Measurements from ENCODE around the gene PCDHB15.
A peak's percentile ranks its signal among the peaks of the same experiment; 100 is the strongest.
"Not testable (repeated sequence)": the region's sequence is repeated elsewhere in the genome, so short reads cannot be mapped to it uniquely, and the experiment has no call there.

The PCDHB15 gene

GRCh38 chr5:141247434-141247833, 2.2 kb downstream of the PCDHB15 start:
- no CpG with 5 or more reads among the region's 34 CpGs for WGBS, 2 donors (ENCODE audit: extremely low coverage in 2 of 2, insufficient read length in 2 of 2, insufficient replicate concordance in 1 of 2)
- not testable (repeated sequence) for H2BK12ac ChIP-seq (ENCODE audit: low read length); H2BK15ac ChIP-seq (ENCODE audit: low read length); DNase-seq (ENCODE audit: low spot score); H2AK5ac ChIP-seq (ENCODE audit: low read depth, low read length); H4K91ac ChIP-seq (ENCODE audit: low read depth, low read length, poor library complexity); H3K27me3 ChIP-seq (ENCODE audit: control insufficient read depth in 3 of 3, insufficient read depth in 3 of 3, low read depth in 1 of 3, low read length in 3 of 3); H3K4me2 ChIP-seq (ENCODE audit: insufficient read depth, low read length, poor library complexity, severe bottlenecking); H2BK5ac ChIP-seq (ENCODE audit: low read length); H2BK120ac ChIP-seq (ENCODE audit: low read depth, low read length); H3K4me1 ChIP-seq (ENCODE audit: control insufficient read depth in 2 of 2, insufficient read depth in 1 of 2, low read depth in 1 of 2, low read length in 2 of 2); H3K4ac ChIP-seq (ENCODE audit: low read length); H3K14ac ChIP-seq (ENCODE audit: low read length); H3K9ac ChIP-seq (ENCODE audit: low read depth, low read length, poor library complexity); H3K18ac ChIP-seq (ENCODE audit: low read length); H4K8ac ChIP-seq (ENCODE audit: low read depth, low read length); H2AFZ ChIP-seq (ENCODE audit: low read length); H3K27ac ChIP-seq (replicated peaks; ENCODE audit: low read length); H3K23ac ChIP-seq (ENCODE audit: low read depth, low read length, poor library complexity); H3K79me1 ChIP-seq (ENCODE audit: low read depth, low read length)
- peak overlapping the region in 1 of 2 donors; percentile 55 for H3K4me3 ChIP-seq (ENCODE audit: low read length in 2 of 2)
- peaks cover 5 to 11% of the 10 kb centered on the region in 2 donors for H3K36me3 ChIP-seq (replicated peaks in 1 of 2; ENCODE audit: control insufficient read depth in 2 of 2, insufficient read depth in 2 of 2, low read length in 2 of 2)
- H3K9me3 ChIP-seq (replicated peaks in 1 of 2; ENCODE audit: control insufficient read depth in 2 of 2, insufficient read depth in 1 of 2, low read depth in 1 of 2, low read length in 2 of 2): peaks cover 19 to 55% of the 10 kb centered on the region in 2 donors

- Histone ChIP-seq H2BK120ac (ENCODE audit: low read depth, low read length) (no peak overlapping the region), H2AFZ (ENCODE audit: low read length) (no peak overlapping the region), H3K14ac (ENCODE audit: low read length) (no peak overlapping the region), H3K18ac (ENCODE audit: low read length) (no peak overlapping the region), H3K4ac (ENCODE audit: low read length) (no peak overlapping the region), H4K91ac (ENCODE audit: low read depth, low read length, poor library complexity) (no peak overlapping the region), H3K9me3 (replicated peaks in 1 of 2; ENCODE audit: control insufficient read depth in 2 of 2, insufficient read depth in 1 of 2, low read depth in 1 of 2, low read length in 2 of 2) (peaks cover 14 to 62% of the 10 kb centered on the region in 2 donors), H3K23ac (ENCODE audit: low read depth, low read length, poor library complexity) (no peak overlapping the region), H2AK5ac (ENCODE audit: low read depth, low read length) (no peak overlapping the region), H3K27ac (replicated peaks; ENCODE audit: low read length) (no peak overlapping the region), H3K4me2 (ENCODE audit: insufficient read depth, low read length, poor library complexity, severe bottlenecking) (no peak overlapping the region), H2BK15ac (ENCODE audit: low read length) (no peak overlapping the region), H3K4me1 (ENCODE audit: control insufficient read depth in 2 of 2, insufficient read depth in 1 of 2, low read depth in 1 of 2, low read length in 2 of 2) (no peaks in the 10 kb centered on the region), H3K9ac (ENCODE audit: low read depth, low read length, poor library complexity) (no peak overlapping the region), H2BK5ac (ENCODE audit: low read length) (no peak overlapping the region), H4K8ac (ENCODE audit: low read depth, low read length) (no peak overlapping the region), H3K27me3 (ENCODE audit: control insufficient read depth in 3 of 3, insufficient read depth in 3 of 3, low read depth in 1 of 3, low read length in 3 of 3) (no peaks in the 10 kb centered on the region), H3K4me3 (ENCODE audit: low read length in 2 of 2) (no peak overlapping the region), H3K79me1 (ENCODE audit: low read depth, low read length) (no peaks in the 10 kb centered on the region), H2BK12ac (ENCODE audit: low read length) (no peak overlapping the region), H3K36me3 (replicated peaks in 1 of 2; ENCODE audit: control insufficient read depth in 2 of 2, insufficient read depth in 2 of 2, low read length in 2 of 2) (peaks cover 5 to 11% of the 10 kb centered on the region in 2 donors)
- no peak for DNase-seq (ENCODE audit: low spot score)
Observed at GRCh38 chr5:141250576-141250975, 5.4 kb downstream of the PCDHB15 start.

- Histone ChIP-seq H3K4me2 (ENCODE audit: insufficient read depth, low read length, poor library complexity, severe bottlenecking) (no peak overlapping the region), H3K27ac (replicated peaks; ENCODE audit: low read length) (no peak overlapping the region), H2BK15ac (ENCODE audit: low read length) (no peak overlapping the region), H2BK120ac (ENCODE audit: low read depth, low read length) (no peak overlapping the region), H2AK5ac (ENCODE audit: low read depth, low read length) (no peak overlapping the region), H3K4ac (ENCODE audit: low read length) (no peak overlapping the region), H3K4me3 (ENCODE audit: low read length in 2 of 2) (no peak overlapping the region), H4K8ac (ENCODE audit: low read depth, low read length) (no peak overlapping the region), H2BK12ac (ENCODE audit: low read length) (no peak overlapping the region), H3K18ac (ENCODE audit: low read length) (no peak overlapping the region), H3K79me1 (ENCODE audit: low read depth, low read length) (no peaks in the 10 kb centered on the region), H4K91ac (ENCODE audit: low read depth, low read length, poor library complexity) (no peak overlapping the region), H2BK5ac (ENCODE audit: low read length) (no peak overlapping the region), H3K14ac (ENCODE audit: low read length) (no peak overlapping the region), H2AFZ (ENCODE audit: low read length) (no peak overlapping the region), H3K36me3 (replicated peaks in 1 of 2; ENCODE audit: control insufficient read depth in 2 of 2, insufficient read depth in 2 of 2, low read length in 2 of 2) (no peaks in the 10 kb centered on the region), H3K9me3 (replicated peaks in 1 of 2; ENCODE audit: control insufficient read depth in 2 of 2, insufficient read depth in 1 of 2, low read depth in 1 of 2, low read length in 2 of 2) (peaks cover 14 to 81% of the 10 kb centered on the region in 2 donors), H3K9ac (ENCODE audit: low read depth, low read length, poor library complexity) (no peak overlapping the region), H3K4me1 (ENCODE audit: control insufficient read depth in 2 of 2, insufficient read depth in 1 of 2, low read depth in 1 of 2, low read length in 2 of 2) (no peaks in the 10 kb centered on the region), H3K23ac (ENCODE audit: low read depth, low read length, poor library complexity) (no peak overlapping the region), H3K27me3 (ENCODE audit: control insufficient read depth in 3 of 3, insufficient read depth in 3 of 3, low read depth in 1 of 3, low read length in 3 of 3) (no peaks in the 10 kb centered on the region)
- no peak for DNase-seq (ENCODE audit: low spot score)
Observed at GRCh38 chr5:141258464-141258863, 13.3 kb downstream of the PCDHB15 start.

GRCh38 chr5:141258948-141259347, 13.8 kb downstream of the PCDHB15 start:
- H2BK12ac ChIP-seq (ENCODE audit: low read length): no peak overlapping the region
- no peak overlapping the region for H3K4me3 ChIP-seq (ENCODE audit: low read length in 2 of 2)
- H3K14ac ChIP-seq (ENCODE audit: low read length): no peak overlapping the region
- no peaks in the 10 kb centered on the region for H3K36me3 ChIP-seq (replicated peaks in 1 of 2; ENCODE audit: control insufficient read depth in 2 of 2, insufficient read depth in 2 of 2, low read length in 2 of 2)
- no peak overlapping the region for H3K23ac ChIP-seq (ENCODE audit: low read depth, low read length, poor library complexity)
- H2BK15ac ChIP-seq (ENCODE audit: low read length): no peak overlapping the region
- no peak overlapping the region for H3K18ac ChIP-seq (ENCODE audit: low read length)
- H3K9ac ChIP-seq (ENCODE audit: low read depth, low read length, poor library complexity): no peak overlapping the region
- H3K79me1 ChIP-seq (ENCODE audit: low read depth, low read length): peaks cover under 1% of the 10 kb centered on the region
- H2AFZ ChIP-seq (ENCODE audit: low read length): no peak overlapping the region
- no peaks in the 10 kb centered on the region for H3K4me1 ChIP-seq (ENCODE audit: control insufficient read depth in 2 of 2, insufficient read depth in 1 of 2, low read depth in 1 of 2, low read length in 2 of 2)
- no peak overlapping the region for H2AK5ac ChIP-seq (ENCODE audit: low read depth, low read length)
- peaks cover 15 to 80% of the 10 kb centered on the region in 2 donors for H3K9me3 ChIP-seq (replicated peaks in 1 of 2; ENCODE audit: control insufficient read depth in 2 of 2, insufficient read depth in 1 of 2, low read depth in 1 of 2, low read length in 2 of 2)
- no peak overlapping the region for H4K8ac ChIP-seq (ENCODE audit: low read depth, low read length)
- no peak overlapping the region for H2BK120ac ChIP-seq (ENCODE audit: low read depth, low read length)
- H3K27ac ChIP-seq (replicated peaks; ENCODE audit: low read length): no peak overlapping the region
- no peak overlapping the region for H4K91ac ChIP-seq (ENCODE audit: low read depth, low read length, poor library complexity)
- no peak overlapping the region for H2BK5ac ChIP-seq (ENCODE audit: low read length)
- no peak overlapping the region for H3K4me2 ChIP-seq (ENCODE audit: insufficient read depth, low read length, poor library complexity, severe bottlenecking)
- H3K4ac ChIP-seq (ENCODE audit: low read length): no peak overlapping the region
- no peaks in the 10 kb centered on the region for H3K27me3 ChIP-seq (ENCODE audit: control insufficient read depth in 3 of 3, insufficient read depth in 3 of 3, low read depth in 1 of 3, low read length in 3 of 3)
- DNase-seq (ENCODE audit: low spot score): no peak

Measured in neuronal stem cell (in vitro differentiated cells).